ENCODE data around the gene UBALD1. TPM values are rescaled to one million over a fixed set of nuclear protein-coding genes. Genes with fewer than 3 reads are reported as not detected.
A peak's percentile ranks its signal among the peaks of the same experiment; 100 is the strongest.

The UBALD1 gene
- total RNA-seq, 1 experiment from 2014 or later = 42.1 TPM

- ChIA-PET POLR2A (interaction anchor here (0.6 to 5.3 kb wide), 9 partner anchors 9 to 161 kb away, joined by 3 to 51 read pairs (median 3); partner anchors contain the start of gene UBALD1), CTCF (interaction anchor here (0.5 to 3.5 kb wide), 19 partner anchors 8 to 204 kb away, joined by 3 to 25 read pairs (median 5); partner anchors contain the start of genes ANKS3, DNAAF8, NMRAL1 and UBALD1)
- BruUV-seq (replicated peaks) = no TSS peak
- Mint-ChIP-seq H3K27ac (ENCODE audit: low read depth, unreplicated experiment) (peak overlapping the region; percentile 99), H3K36me3 (ENCODE audit: insufficient read depth, unreplicated experiment) (peaks cover 39% of the 10 kb centered on the region), H3K27me3 (ENCODE audit: insufficient read depth, unreplicated experiment) (no peaks in the 10 kb centered on the region), H3K4me1 (ENCODE audit: insufficient read depth, unreplicated experiment) (peaks cover 13% of the 10 kb centered on the region), H3K9me3 (ENCODE audit: unreplicated experiment) (no peaks in the 10 kb centered on the region), H3K4me3 (ENCODE audit: unreplicated experiment) (peak overlapping the region; percentile 99)
- TF ChIP-seq CTCF (IDR thresholded peaks at IDR 0.05; ENCODE audit: unreplicated experiment) = no peak
- intact Hi-C loops (cut with micrococcal nuclease) = no loop called here
- peak; percentile 49 for DNase-seq (ENCODE audit: unreplicated experiment)
These were observed 10.3 kb upstream of the UBALD1 start for GRCh38 chr16:4624827-4625559.

DNA sequence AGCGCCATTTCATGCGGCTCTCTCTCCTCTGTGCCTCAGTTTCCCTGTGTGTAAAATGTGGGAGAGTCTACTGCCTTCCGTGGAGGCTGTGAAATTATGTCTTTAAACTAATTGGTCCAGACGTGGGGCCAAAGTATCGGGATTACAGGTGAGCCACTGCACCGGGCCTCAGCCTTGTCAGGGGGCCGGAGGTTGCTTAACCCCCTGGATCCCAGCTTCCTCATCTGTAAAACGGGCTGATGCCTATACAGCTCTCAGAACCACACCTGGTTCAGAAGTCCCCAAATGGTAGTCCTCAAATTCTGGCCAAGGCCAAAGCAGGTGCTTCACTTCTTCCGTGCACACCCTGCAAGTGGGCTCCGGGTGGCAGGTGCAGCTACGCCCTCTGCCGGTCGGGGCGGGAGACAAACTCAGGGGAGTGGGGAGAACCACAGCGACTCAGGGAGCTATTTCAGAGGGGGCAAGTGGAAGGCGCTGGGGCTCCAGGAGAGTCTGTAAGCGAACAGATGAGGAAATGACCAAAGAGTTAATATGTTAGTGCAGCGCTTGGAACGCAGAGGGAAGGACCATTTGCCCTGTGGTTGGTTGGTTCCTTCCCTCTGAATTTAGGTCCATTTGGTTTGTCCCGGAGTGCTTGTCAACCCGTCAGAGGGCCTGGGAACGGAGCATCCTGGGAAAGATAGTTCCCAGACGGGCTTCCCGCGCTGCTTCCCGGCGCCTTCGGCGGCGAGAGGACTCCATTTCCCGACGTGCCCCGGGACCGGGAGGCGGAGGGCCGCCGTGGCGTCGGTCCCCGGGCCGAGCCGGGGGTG, 9.5 kb upstream of the UBALD1 start, which contains the start of gene MGRN1:
Gene MGRN1, plus strand, starts transcription at position 812 of the 812 bp plus-strand sequence. CDS start 135 bp downstream, outside the sequence.
- Mint-ChIP-seq H3K4me1 (ENCODE audit: insufficient read depth, unreplicated experiment) (peaks cover 13% of the 10 kb centered on the region), H3K27me3 (ENCODE audit: insufficient read depth, unreplicated experiment) (no peaks in the 10 kb centered on the region), H3K4me3 (ENCODE audit: unreplicated experiment) (peak within 1 kb of the TSS; percentile 99), H3K36me3 (ENCODE audit: insufficient read depth, unreplicated experiment) (peaks cover 34% of the 10 kb centered on the region), H3K27ac (ENCODE audit: low read depth, unreplicated experiment) (peak within 1 kb of the TSS; percentile 99), H3K9me3 (ENCODE audit: unreplicated experiment) (no peaks in the 10 kb centered on the region)
- ChIA-PET CTCF (interaction anchor here (0.5 to 3.5 kb wide), 26 partner anchors 9 to 233 kb away, joined by 3 to 25 read pairs (median 4); partner anchors contain the start of genes ANKS3, DNAAF8, NMRAL1 and UBALD1), POLR2A (interaction anchor here (0.6 to 5.3 kb wide), 7 partner anchors 8 to 250 kb away, joined by 3 to 51 read pairs (median 3); partner anchors contain the start of gene UBALD1)
- peak; percentile 89 for TF ChIP-seq CTCF (IDR thresholded peaks at IDR 0.05; ENCODE audit: unreplicated experiment)
- BruUV-seq (replicated peaks) = no TSS peak
- intact Hi-C loops (cut with micrococcal nuclease) = no loop called here
- peak; percentile 97 for DNase-seq (ENCODE audit: unreplicated experiment)

GRCh38 chr16:4623593-4623992, 8.9 kb upstream of the UBALD1 start:
- no peak for DNase-seq (ENCODE audit: unreplicated experiment)

More at GRCh38 chr16:4623593-4623992, 8.9 kb upstream of the UBALD1 start:
- CTCF ChIA-PET = interaction anchor here (0.5 to 3.5 kb wide), 23 partner anchors 8 to 232 kb away, joined by 3 to 25 read pairs (median 4); partner anchors contain the start of genes NMRAL1 and UBALD1
- H3K4me3 Mint-ChIP-seq (ENCODE audit: unreplicated experiment) = peak overlapping the region; percentile 99
- H3K9me3 Mint-ChIP-seq (ENCODE audit: unreplicated experiment) = no peaks in the 10 kb centered on the region
- H3K27ac Mint-ChIP-seq (ENCODE audit: low read depth, unreplicated experiment) = no peak overlapping the region
- intact Hi-C loops (cut with micrococcal nuclease) = no loop called here
- POLR2A ChIA-PET = interaction anchor here (0.7 to 5.3 kb wide), 6 partner anchors 7 to 249 kb away, joined by 3 to 51 read pairs (median 4); partner anchors contain the start of gene UBALD1
- BruUV-seq (replicated peaks) = no TSS peak
- peaks cover 30% of the 10 kb centered on the region for H3K36me3 Mint-ChIP-seq (ENCODE audit: insufficient read depth, unreplicated experiment)
- H3K4me1 Mint-ChIP-seq (ENCODE audit: insufficient read depth, unreplicated experiment) = peaks cover 17% of the 10 kb centered on the region
- no peaks in the 10 kb centered on the region for H3K27me3 Mint-ChIP-seq (ENCODE audit: insufficient read depth, unreplicated experiment)
- TF ChIP-seq CTCF (IDR thresholded peaks at IDR 0.05; ENCODE audit: unreplicated experiment) = no peak
